CD14-positive monocyte (primary cell): ENCODE measurements around the gene CXCL12. TPM values are rescaled to one million over a fixed set of nuclear protein-coding genes. Genes with fewer than 3 reads are reported as not detected.

Experiments
- DNase-seq, 3 donors: peaks; one replicate each; pipeline ENCODE4 v3.0.0-alpha.2; 2011 to 2022
- H2AFZ ChIP-seq: 2 replicates; pipeline ENCODE4 v1.6.0; 2012; ENCODE audit warnings: mild to moderate bottlenecking, low read depth, low read length, inconsistent platforms; ENCODE audit not compliant: insufficient read depth, poor library complexity, severe bottlenecking
- H3K27ac ChIP-seq, 2 donors: 1 replicate in 1 of 2; 2 replicates in 1 of 2; pipeline ENCODE4 v1.5.1; 2012 to 2013; ENCODE audit warnings: low read length in 2 of 2, control low read depth in 1 of 2, inconsistent platforms in 1 of 2, low read depth in 1 of 2, mild to moderate bottlenecking in 1 of 2
- H3K27me3 ChIP-seq, 2 donors: one replicate each; pipeline versions ENCODE4 v1.6.0 to v1.6.1; 2011 to 2013; ENCODE audit warnings: low read length in 2 of 2; ENCODE audit not compliant: control insufficient read depth in 2 of 2, insufficient read depth in 2 of 2
- H3K36me3 ChIP-seq, 2 donors: replicated peaks in 1 of 2; 1 replicate in 1 of 2; 2 replicates in 1 of 2; pipeline versions ENCODE4 v1.5.1 to v1.6.1; 2012 to 2013; ENCODE audit warnings: low read length in 2 of 2, control low read depth in 1 of 2, inconsistent platforms in 1 of 2, mild to moderate bottlenecking in 1 of 2; ENCODE audit not compliant: insufficient read depth in 2 of 2, control insufficient read depth in 1 of 2
- H3K4me1 ChIP-seq, 2 donors: 1 replicate in 1 of 2; 2 replicates in 1 of 2; pipeline versions ENCODE4 v1.5.1 to v1.6.1; 2012 to 2013; ENCODE audit warnings: low read length in 2 of 2, control low read depth in 1 of 2, inconsistent platforms in 1 of 2, mild to moderate bottlenecking in 1 of 2, moderate library complexity in 1 of 2; ENCODE audit not compliant: insufficient read depth in 2 of 2, control insufficient read depth in 1 of 2
- H3K4me2 ChIP-seq: replicated peaks from 2 replicates; pipeline ENCODE3; 2012; ENCODE audit warnings: low read length, moderate library complexity, mild to moderate bottlenecking; ENCODE audit not compliant: poor library complexity, severe bottlenecking; ENCODE audit errors: extremely low read depth
- H3K4me3 ChIP-seq, 3 experiments: fragments of 200-600 bp in 1 of 3; sonication (generic) in 1 of 3; replicated peaks in 1 of 3; 1 replicate in 2 of 3; 2 replicates in 1 of 3; pipeline ENCODE4 v1.5.1; 2011 to 2013; ENCODE audit warnings: low read length in 3 of 3, mild to moderate bottlenecking in 3 of 3, control low read depth in 2 of 3, low read depth in 2 of 3, inconsistent platforms in 1 of 3, moderate library complexity in 1 of 3
- H3K79me2 ChIP-seq: 2 replicates; pipeline ENCODE4 v1.6.0; 2012; ENCODE audit warnings: mild to moderate bottlenecking, control low read depth, inconsistent platforms, low read length, moderate library complexity; ENCODE audit not compliant: insufficient read depth
- H3K9ac ChIP-seq: 2 replicates; pipeline ENCODE4 v1.6.0; 2017; ENCODE audit warnings: low read length, mild to moderate bottlenecking; ENCODE audit not compliant: insufficient read depth, poor library complexity, severe bottlenecking
- H3K9me3 ChIP-seq, 2 donors: replicated peaks in 1 of 2; 1 replicate in 1 of 2; 2 replicates in 1 of 2; pipeline versions ENCODE4 v1.5.1 to v1.6.1; 2012 to 2013; ENCODE audit warnings: low read length in 2 of 2, control low read depth in 1 of 2; ENCODE audit not compliant: control insufficient read depth in 1 of 2, insufficient read depth in 1 of 2
- H4K20me1 ChIP-seq: 2 replicates; pipeline ENCODE4 v1.6.0; 2012; ENCODE audit warnings: mild to moderate bottlenecking, low read length, control low read depth, moderate library complexity; ENCODE audit not compliant: insufficient read depth
- H3K27ac Mint-ChIP-seq, 7 donors: one replicate each; pipeline ENCODE4 v1.8.0; 2020; ENCODE audit warnings: mild to moderate bottlenecking in 7 of 7, mixed read lengths in 7 of 7, moderate library complexity in 6 of 7, inconsistent platforms in 2 of 7
- H3K27me3 Mint-ChIP-seq, 3 donors: one replicate each; pipeline ENCODE4 v1.8.0; 2021 to 2022; ENCODE audit warnings: low read depth in 3 of 3, mild to moderate bottlenecking in 3 of 3, mixed read lengths in 3 of 3, moderate library complexity in 3 of 3, inconsistent platforms in 1 of 3
- H3K36me3 Mint-ChIP-seq, 2 donors: one replicate each; pipeline ENCODE4 v1.8.0; 2020; ENCODE audit warnings: mixed read lengths in 2 of 2, inconsistent platforms in 1 of 2, mild to moderate bottlenecking in 1 of 2
- H3K4me1 Mint-ChIP-seq: one replicate; pipeline ENCODE4 v1.8.0; 2020; ENCODE audit warnings: mild to moderate bottlenecking, mixed read lengths
- H3K4me3 Mint-ChIP-seq, 2 donors: one replicate each; pipeline ENCODE4 v1.8.0; 2020; ENCODE audit warnings: mild to moderate bottlenecking in 2 of 2, mixed read lengths in 2 of 2, moderate library complexity in 1 of 2
- H3K9me3 Mint-ChIP-seq, 7 donors: one replicate each; pipeline ENCODE4 v1.8.0; 2020 to 2022; ENCODE audit warnings: mixed read lengths in 7 of 7, mild to moderate bottlenecking in 6 of 7, moderate library complexity in 6 of 7, inconsistent platforms in 2 of 7
- CTCF ChIP-seq: fragments of 200-600 bp; IDR thresholded peaks from one replicate; pipeline ENCODE4 v1.8.0; 2022; ENCODE audit warnings: antibody characterized with exemption, mild to moderate bottlenecking
- WGBS: methylation state at CpG from one replicate; pipeline ENCODE4 v1.1.5; 2013; ENCODE audit warnings: missing lambda C conversion rate; ENCODE audit not compliant: insufficient coverage; 5-methylcytosine and 5-hydroxymethylcytosine counted together
- intact Hi-C, 2 donors: fragments of 100-400 bp; cut with micrococcal nuclease; formaldehyde crosslinking; loops; one replicate each; pipeline versions ENCODE4 v1.15.0 to v1.15.1; 2023
- polyA plus RNA-seq, 3 donors: library from polyadenylated mRNA; depleted of rRNA in 1 of 3; unstranded in 2 of 3; stranded (reverse) in 1 of 3; fragments of 300-500 nt in 2 of 3; fragments of >200 nt in 1 of 3; fragmentation: Illumina TruSeq in 2 of 3; gene quantifications; 1 replicate in 2 of 3; 2 replicates in 1 of 3; pipeline ENCODE4 v1.2.3, GENCODE V29; 2012 to 2021

CXCL12 gene
- polyA plus RNA-seq, 3 donors, result 0.21 TPM; not detected in 2

- Histone ChIP-seq H3K4me1 (no peaks in the 10 kb centered on the region), H2AFZ (no peak overlapping the region), H3K4me3 (no peak overlapping the region), H3K9me3 (peaks cover 0 to 11% of the 10 kb centered on the region in 2 donors), H3K27ac (no peak overlapping the region), H3K9ac (no peak overlapping the region), H4K20me1 (no peaks in the 10 kb centered on the region), H3K4me2 (no peak overlapping the region), H3K27me3 (peaks cover 9 to 40% of the 10 kb centered on the region in 2 donors), H3K79me2 (no peaks in the 10 kb centered on the region), H3K36me3 (no peaks in the 10 kb centered on the region)
- no peak for DNase-seq
- H3K9me3 Mint-ChIP-seq, result peaks cover 0 to 5% (median 3%) of the 10 kb centered on the region in 7 donors
- H3K27ac Mint-ChIP-seq, result no peak overlapping the region
- H3K36me3 Mint-ChIP-seq, result no peaks in the 10 kb centered on the region
- TF ChIP-seq CTCF, result no peak
- no peak overlapping the region for H3K4me3 Mint-ChIP-seq
- peaks cover 4% of the 10 kb centered on the region for H3K4me1 Mint-ChIP-seq
- intact Hi-C loops, result loop anchor here in 1 of 2 donors (10.0 kb wide), 1 partner anchor 474 kb away; no protein-coding TSS in a partner anchor
- 98% methylated on average over 5 of the region's 8 CpGs for WGBS
- peaks cover 34 to 52% (median 50%) of the 10 kb centered on the region in 3 donors for H3K27me3 Mint-ChIP-seq
These were observed 3.9 kb downstream of the CXCL12 start for GRCh38 chr10:44380829-44381600.

GRCh38 chr10:44379907-44380306 is 5.0 kb downstream of the CXCL12 start:
- no peak overlapping the region for H3K4me3 ChIP-seq
- peaks cover 0 to 4% (median 0%) of the 10 kb centered on the region in 7 donors for H3K9me3 Mint-ChIP-seq
- no peak for TF ChIP-seq CTCF
- H3K9ac ChIP-seq, result no peak overlapping the region
- no peak overlapping the region for H3K27ac ChIP-seq
- 93% methylated on average over 2 of the region's 4 CpGs for WGBS
- H3K4me1 ChIP-seq, result no peaks in the 10 kb centered on the region
- no peak for DNase-seq
- no peaks in the 10 kb centered on the region for H3K4me1 Mint-ChIP-seq
- H3K27me3 Mint-ChIP-seq, result peaks cover 26 to 43% (median 43%) of the 10 kb centered on the region in 3 donors
- H3K4me3 Mint-ChIP-seq, result no peak overlapping the region
- peaks cover 4 to 30% of the 10 kb centered on the region in 2 donors for H3K27me3 ChIP-seq
- intact Hi-C loops, result loop anchor here in 1 of 2 donors (10.0 kb wide), 1 partner anchor 475 kb away; no protein-coding TSS in a partner anchor
- no peak overlapping the region for H2AFZ ChIP-seq
- H3K9me3 ChIP-seq, result peaks cover 0 to 11% of the 10 kb centered on the region in 2 donors
- H3K79me2 ChIP-seq, result no peaks in the 10 kb centered on the region
- no peaks in the 10 kb centered on the region for H3K36me3 Mint-ChIP-seq
- H3K27ac Mint-ChIP-seq, result no peak overlapping the region
- no peak overlapping the region for H3K4me2 ChIP-seq
- H4K20me1 ChIP-seq, result no peaks in the 10 kb centered on the region
- no peaks in the 10 kb centered on the region for H3K36me3 ChIP-seq
